Islet precursor cell (in vitro differentiated cells): ENCODE data around the gene RNF17.
"Not testable (repeated sequence)": the region's sequence is repeated elsewhere in the genome, so short reads cannot be mapped to it uniquely, and the experiment has no call there.

Experiments used
- DNase-seq: peaks from one replicate; pipeline ENCODE4 v3.0.0-alpha.2; 2018

Gene RNF17

DNA sequence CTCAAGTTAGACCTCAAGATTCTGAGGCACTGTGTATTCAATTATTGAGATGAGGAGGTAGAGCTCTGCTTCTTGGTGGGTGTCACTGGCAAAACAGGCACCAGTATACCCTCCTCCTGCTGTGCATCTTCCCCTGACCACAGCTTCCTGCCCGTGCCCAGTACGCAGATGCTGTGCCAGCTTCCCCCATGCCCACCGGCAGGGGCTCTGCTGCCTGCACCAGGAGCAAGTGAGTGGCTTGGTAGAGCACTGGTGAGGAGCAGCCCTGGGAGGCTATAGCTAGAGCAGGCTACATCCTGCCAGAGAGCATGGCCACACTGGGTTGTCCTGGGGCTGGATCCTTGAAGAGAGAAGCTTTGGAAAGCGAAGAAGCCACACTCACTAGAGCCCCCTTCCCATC, 21.0 kb upstream of the RNF17 start:
- no peak for DNase-seq

DNA sequence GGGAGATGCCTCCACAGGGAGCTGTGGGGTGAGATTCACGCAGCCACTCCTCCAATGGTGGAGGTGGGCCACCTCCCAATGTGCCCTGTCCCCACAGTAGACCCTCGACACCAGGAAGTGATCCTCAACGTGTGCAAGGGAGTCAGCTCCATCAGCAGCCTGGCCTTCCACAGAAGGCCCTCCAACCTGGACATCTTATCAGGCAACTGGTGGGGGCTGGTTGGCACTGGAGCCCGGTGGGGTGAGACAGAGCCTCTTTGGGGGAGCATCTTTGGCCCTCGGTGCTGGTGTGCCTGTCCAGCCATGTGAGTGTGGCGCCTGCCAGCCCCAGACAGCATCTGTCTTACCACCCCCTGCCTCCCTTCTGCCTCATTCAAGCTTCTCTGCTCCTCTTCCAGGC, 19.7 kb upstream of the RNF17 start:
- no peak for DNase-seq

DNA sequence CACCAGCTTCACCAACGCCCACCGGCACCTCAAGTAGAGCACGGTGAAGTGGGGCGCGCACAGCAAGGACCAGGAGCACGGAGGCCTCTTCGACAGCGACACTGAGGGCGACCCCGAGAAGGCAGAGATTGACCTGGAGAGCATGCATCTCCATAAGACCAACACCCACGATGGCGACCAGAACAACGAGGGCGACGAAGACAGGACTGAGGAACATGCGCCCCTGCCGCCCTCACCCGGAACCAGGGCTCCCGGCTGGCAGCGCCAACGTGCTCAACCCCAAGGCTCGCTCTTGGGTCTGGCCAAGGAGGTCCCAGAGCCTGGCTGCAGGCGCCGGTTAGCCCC, 18.5 kb upstream of the RNF17 start:
- no peak for DNase-seq

DNA sequence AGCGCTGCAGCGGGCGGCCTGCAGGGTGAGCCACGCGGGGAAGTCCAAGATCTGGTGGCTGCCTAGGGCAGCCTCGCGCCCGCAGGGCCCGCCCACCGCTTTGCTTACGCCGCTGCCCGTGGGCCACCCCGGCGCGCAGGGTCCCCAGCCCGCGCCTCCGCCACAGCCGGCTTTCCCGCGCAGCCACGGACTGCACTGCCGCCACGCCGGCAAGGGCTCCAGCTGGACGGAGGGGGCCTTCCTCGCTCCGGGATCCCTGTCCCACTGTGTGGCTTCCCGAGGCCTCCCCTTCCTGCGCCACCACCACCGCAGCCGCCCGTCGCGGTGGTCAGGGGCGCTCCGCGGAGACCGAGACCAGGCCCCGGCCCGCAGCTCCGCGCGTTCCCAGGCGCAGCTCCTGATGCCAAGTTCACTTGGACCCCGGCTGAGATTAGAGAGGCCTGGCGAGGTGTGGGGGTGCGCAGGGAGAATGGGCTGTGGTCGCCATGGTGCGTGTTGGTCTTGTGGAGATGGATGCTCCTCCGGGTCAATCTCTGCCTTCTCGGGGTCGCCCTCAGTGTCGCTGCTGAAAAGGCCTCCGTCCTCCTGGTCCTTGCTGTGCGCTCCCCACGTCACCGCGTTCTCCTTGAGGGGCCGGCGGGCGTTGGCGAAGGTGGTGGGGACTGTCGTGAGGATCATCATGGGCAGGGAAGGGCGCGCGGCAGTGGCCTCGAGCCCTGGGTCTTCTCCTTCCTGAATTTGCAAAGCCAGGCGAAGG, 17.9 kb upstream of the RNF17 start:
- DNase-seq = no peak

DNA sequence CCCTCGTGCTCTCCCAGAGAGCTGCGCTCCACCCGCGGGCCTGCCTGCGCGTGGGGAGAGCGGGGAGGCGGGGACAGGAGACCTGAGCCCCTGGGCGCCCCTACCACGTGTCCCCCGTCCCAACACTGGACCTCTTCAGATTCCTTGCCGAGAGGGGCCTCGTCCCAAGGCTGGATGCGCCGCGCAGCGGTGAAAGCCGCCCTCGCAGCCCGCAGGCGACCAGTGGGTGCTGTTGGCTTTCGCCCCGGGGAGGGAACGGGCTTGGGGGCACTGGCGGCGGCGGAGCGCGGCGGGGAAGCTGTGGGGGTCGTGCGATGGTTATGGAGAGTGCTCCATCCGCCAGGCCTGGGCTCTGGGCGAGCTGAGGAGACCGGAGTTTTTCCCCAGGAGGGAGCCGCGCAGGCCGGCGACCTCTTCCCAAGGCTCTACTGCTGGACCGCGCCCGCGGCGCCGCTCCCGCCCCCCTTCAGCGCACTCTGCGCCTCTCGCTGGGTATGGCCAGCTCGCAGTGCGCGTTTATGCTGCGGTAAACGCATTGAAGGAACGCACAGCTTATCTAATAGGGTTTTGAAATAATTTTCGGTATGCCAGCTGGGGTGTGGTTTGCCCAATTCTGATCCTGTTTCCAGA, 17.2 kb upstream of the RNF17 start:
- peak; percentile 80 for DNase-seq

DNA sequence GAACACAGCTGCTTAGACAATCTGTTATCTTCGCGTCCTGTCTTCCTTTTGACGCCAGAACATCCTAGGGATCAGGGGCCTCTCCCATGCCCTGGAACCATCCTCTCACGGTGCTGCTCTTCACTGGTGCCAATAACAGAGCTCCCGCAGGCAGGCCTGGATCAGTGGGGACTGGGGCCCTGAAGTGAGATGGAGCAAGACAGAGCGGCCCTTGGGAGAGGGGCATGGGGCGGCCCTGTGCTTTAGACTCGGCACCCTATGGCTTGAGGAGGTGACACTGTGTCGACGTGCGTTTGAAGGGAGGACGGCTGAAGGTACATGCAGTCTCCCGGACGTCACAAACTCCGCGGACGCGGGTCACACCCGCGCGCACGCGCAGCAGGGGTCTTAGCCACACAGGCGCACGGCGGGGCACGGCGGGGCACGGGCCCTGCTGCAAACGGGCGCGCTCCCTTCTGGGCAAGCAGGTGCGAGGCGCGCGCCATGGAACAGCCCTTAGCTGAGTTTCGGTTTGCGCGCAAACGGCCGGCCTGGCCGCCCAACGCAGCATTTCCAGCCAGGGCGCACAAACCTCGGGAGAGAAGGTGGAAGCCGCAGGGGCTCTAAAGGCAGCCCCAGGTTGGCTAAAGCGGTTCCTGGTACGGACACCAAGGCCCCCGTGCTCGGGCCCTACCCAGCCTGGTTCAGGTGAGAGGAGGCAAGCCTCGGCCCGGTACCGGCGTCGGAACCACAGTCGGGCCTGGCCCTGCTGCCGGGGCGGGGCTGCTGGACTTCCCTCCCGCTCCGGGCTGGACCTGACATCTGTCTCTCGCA, 16.5 kb upstream of the RNF17 start:
- peak; percentile 74 for DNase-seq

DNA sequence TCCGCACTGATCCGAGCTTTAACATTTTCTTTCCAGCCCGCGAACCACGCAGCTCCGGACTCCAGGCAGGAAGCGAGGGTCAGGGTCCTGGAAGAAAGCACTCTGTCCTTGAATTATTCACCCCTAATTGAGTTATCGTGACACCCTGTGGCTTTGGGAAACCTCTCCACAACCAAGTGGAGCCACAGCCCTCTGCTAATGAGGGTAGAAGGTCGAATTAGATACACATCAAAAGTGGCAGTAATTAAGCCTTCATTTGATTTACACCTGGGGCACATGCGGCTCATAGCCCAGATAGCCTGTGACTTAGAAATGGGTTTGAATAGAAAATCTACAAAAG, 15.9 kb upstream of the RNF17 start:
- DNase-seq = no peak

DNA sequence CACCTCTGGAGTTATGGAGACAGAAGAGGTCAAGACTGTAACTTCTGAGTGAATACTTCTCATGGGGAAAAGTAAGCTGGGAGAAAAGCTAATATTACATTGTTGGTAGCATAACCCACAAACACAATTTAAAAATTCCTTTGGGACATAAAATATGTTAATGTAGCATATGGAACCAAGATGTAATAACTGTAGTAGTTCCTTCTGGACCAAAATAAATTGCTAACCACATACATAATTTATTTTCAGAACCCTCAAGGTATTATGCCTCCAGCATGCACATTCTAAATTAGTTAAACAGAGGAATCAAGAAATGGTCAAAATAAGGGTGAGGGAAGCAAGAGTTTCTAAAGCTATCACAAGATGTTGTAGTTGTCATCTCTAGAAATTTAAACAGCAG, 4.8 kb upstream of the RNF17 start:
- DNase-seq = no peak

DNA sequence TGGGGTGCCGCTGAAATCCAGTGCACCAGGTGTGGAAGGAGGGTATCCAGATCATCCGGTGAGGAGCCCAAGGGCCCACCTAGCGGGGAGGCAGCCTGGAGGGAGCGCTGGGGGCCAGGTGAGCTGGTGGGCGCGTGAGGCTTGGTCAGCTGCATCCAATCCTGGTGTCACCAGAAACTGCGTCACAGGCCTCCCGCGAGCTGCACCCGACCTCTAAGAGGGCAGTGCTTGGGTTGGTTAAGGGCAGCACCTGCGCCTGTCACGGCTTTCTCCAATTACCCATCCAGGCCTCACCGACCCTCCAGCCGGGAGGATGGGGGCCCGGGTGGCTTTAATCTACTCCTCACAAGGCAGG, 284 bp downstream of the RNF17 start:
- DNase-seq = no peak

DNA sequence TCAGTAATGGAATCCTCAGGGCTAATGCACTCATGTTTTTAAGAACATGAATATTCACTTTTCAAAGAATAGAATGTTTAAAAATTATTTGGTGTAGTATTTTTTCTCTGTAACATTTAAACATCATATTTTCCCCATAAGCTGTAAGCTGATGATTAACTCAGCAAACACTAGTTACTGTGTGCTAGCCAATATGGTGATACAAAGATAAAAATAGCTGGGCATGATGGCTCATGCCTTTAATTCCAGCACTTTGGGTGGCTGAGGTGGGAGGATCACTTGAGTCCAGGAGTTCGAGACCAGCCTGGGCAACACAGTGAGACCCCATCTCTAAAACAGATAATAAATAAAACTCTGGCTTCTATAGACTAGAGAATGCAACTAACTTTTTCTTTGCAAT, 13.2 kb downstream of the RNF17 start:
- no peak for DNase-seq

DNA sequence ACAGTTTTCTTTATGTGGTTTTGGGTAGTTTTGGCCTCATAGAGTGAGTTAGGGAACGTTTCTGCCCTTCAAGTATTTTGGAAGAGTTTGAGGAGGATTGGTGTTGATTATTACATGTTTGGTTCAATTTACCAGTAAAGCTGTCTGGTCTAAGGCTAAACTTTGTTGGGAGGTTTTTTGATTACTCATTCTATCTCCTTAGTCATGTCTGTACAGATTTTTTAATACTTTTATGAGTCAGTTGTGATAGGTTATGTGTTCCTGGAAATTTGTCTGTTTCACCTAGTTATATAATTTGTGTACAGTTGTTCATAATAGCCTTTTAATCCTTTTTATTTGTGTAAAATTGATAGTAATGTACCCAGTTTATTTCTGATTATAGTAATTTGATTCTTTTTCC, 20.4 kb downstream of the RNF17 start:
- no peak for DNase-seq

DNA sequence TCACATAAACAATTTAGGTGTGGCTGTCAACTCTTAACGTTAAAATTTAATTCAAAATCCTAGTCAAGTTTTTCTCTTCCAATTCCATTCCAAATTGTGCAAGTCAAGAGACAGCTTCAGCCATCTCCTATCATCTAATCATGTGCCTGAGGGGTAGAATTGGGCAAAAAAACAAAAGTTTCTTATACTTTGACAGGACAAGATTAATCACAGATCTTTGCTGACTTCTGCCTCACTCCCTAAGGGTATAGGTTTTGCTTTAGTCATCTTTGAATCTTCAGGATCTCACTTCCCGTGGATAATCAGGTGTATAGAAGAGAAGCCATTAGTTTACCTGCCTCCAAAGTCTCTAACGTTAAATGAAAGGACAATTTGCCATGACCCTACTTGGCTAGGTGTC, 24.6 kb downstream of the RNF17 start:
- no peak for DNase-seq

DNA sequence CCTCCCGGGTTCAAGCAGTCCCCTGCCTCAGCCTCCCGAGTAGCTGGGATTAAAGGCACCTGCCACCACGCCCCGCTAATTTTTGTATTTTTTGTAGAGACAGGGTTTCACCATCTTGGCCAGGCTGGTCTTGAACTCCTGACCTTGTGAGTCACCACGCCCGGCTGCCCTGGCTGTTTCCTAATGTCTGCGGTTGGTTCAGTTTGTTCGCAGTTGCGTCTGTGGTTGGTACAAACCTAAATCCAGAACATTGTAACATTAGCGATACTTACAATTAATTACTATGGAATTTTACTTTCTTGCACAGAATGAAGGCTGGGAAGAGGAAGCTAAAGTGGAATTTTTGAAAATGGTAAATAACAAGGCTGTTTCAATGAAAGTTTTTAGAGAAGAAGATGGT, 38.1 kb downstream of the RNF17 start:
- no peak for DNase-seq

DNA sequence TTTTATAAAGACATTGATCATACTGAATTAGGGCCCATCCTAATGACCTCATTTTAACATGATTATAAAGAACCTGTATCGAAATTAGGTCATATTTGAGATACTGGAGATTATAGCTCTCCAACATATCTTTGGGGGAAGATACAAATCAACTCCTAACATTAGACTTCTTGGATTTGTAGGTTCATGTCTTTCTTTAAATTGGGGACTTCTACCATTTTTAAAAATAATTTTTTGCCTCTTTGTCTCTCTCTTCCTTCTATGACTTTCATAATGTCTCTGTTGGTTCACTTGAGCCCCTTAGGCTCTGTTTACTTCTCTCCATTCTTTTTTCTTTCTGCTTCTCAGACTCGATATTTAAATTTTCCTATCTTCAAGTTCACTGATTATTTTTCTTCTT, 57.2 kb downstream of the RNF17 start:
- no peak for DNase-seq

DNA sequence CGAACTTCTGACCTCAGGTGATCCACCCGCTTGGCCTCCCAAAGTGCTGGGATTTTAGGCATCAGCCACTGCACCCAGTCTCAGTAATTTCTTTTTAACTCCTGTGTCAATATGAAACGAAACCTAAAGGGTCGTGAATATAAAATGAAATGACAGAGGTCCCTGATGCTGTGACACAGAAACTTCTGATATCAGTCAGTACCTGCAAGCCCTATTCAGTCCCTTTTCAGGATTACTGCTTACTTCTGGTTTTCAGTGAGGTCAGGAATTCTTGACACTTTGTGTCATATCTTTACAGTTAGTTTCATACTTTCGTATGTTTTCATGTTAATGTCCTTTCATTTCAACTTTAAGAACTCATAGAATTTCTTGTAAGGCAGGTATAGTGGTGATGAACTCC, 58.7 kb downstream of the RNF17 start:
- no peak for DNase-seq

DNA sequence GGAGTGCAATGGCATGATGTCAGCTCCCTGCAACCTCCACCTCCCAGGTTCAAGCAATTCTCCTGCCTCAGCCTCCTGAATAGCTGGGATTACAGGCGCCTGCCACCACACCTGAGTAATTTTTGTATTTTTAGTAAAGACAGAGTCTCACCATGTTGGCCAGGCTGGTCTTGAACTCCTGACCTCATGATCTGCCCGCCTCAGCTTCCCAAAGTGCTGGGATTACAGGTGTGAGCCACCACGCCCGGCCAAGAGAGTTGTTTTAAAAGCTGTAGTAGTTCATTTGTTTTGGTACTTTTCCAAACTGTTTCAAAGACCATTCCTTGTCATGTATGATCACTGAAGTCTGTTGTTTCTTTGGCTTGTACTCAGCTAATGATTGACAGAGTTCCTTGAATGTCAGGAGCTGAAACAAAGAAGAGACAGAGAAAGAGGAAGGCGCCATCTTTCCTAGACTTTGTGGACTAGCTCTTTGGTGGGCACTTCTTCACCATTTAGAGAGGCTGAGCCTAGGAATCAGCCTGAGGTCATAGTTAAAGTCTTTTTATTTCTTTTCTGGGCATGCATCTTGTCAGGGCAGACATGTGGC, 59.2 kb downstream of the RNF17 start:
- DNase-seq = not testable (repeated sequence)

DNA sequence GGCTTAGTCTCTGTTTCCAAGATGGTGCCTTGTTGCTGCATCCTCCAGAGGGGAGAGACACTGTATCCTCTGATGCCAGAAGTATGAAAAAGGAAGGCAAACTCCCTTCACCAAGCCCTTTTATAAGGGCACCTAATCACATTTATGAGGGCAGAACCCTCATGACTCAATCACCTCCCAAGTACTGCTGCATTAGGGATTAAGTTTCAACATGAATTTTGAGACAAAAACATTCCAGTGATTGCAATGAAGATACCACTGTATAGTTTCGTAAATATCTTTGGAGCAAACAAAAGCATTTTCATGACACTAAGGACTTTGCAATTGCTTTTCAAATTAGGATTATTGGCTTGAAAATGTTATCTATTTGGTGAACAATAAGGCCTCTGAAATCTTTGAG, 63.8 kb downstream of the RNF17 start:
- no peak for DNase-seq

DNA sequence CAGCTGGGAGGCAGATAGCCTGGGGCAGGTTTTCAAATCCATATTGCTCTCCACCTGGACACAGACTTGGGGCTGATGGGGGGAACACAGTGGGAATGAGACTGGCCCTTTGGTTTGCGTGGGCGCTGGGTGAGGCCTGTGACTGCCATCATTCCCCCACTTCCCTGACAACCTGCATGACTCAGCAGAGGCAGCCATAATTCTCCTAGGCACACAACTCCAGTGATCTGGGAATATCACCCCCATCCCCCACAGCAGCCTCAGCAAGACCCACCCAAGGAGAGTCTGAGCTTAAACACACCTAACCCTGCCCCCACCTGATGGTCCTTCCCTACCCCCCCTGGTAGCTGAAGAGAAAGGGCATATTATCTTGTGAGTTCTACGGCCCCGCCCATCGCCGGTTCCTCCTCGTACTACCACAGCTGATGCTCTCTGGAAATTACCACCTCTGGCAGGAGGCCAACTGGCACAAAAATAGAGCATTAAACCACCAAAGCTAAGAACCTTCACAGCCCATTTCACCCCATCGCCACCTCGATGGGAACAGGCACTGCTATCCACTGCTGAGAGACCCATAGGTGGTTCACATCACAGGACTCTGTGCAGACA, 71.0 kb downstream of the RNF17 start:
- no peak for DNase-seq

DNA sequence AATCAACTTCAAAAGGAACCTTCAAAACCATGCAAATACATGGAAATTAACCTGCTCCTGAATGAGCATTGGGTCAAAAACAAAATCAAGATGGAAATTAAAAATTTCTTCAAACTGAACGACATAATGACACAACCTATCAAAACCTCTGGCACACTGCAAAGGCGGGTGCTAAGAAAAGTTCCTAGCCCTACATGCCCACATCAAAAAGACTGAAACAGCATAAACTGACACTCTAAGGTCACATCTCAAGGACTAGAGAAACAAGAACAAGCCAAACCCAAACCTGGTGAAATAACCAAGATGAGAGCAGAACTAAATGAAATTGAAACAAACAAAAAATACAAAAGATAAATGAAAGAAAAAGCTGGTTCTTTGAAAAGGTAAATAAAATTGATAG, 73.6 kb downstream of the RNF17 start:
- DNase-seq = not testable (repeated sequence)

DNA sequence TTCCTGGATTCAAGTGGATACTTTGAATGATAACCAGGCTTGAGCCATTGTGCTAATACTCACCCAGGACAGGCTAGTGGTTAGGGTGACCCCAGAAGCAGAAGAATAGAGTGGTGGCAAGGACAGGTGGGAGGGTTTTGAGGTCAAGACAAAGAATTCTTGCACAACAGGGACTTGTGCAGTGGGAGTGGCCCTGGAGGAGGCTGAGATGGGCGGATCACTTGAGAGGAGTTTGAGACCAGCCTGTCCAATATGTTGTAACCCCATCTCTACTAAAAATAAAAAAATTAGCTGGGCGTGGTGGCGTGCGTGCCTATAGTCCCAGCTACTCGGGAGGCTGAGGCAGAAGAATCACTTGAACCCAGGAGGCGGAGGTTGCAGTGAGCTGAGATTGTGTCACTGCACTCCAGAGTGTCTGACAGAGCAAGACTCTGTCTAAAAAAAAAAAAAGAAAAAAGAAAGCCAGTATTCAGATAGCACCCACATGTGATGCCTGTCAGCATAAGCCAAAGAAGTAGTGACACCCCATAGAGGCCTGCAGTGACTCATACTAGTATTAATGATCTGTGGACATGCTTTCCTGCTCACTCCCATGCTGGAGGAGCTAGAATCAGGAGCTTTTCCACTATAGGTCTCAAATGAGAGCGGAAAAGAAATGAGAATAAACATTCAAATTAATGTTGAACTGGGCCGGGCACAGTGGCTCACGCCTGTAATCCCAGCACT, 78.7 kb downstream of the RNF17 start:
- DNase-seq = no peak

DNA sequence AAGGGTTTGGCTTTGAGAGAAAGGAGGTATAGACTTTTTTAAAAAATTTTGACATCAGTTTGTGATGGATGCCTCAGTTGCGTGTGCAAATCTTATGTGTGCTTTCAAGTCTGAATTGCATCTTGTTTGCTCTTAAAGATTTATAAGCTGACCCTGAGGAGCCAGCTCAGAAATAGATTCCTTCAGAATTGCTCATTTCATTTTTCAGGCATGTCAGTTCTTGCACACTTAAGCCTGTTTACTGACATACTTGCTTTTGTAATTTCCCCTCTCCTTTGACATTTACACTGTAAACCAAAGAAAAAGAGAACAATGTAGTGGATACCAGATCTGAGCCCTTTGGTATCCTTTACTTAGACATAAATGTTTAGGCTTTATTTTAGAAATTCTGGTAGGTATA, 87.6 kb downstream of the RNF17 start:
- no peak for DNase-seq

DNA sequence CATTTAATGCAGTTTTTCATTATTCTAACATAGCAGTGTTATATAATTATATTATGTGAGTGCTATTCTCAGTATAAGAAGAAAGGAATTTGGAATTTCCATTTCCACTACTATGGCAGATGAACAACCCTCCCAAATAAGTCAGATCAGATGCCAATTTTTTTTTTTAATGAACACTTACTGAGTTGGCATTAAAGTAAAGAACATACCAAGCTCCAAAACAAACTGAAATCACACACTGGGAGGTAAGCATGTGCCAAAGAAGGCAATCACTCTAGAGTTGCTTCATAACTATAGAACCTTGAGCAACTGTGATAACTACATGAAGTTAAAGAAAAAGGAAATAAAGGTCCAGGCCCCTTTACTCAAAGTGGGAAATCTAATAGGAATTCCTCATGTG, 90.3 kb downstream of the RNF17 start:
- DNase-seq = no peak

DNA sequence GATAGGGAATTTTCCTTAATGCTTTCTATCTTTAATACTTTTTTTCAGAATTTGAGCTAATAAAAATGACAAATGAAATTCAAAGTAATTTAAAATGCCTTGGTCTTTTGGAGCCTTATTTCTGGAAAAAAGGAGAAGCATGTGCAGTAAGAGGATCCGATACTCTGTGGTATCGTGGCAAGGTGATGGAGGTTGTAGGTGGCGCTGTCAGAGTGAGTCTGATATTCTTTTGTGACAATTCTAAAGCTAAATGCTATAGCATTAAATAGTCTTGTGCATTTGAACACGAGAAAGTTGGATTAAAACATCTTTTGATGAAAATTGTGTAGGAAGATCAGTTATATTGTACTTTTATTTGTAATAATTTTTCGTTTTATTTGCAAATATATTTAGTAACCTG, 95.0 kb downstream of the RNF17 start:
- no peak for DNase-seq
